ENCODE results near the gene HDAC3.

Gene HDAC3

DNA sequence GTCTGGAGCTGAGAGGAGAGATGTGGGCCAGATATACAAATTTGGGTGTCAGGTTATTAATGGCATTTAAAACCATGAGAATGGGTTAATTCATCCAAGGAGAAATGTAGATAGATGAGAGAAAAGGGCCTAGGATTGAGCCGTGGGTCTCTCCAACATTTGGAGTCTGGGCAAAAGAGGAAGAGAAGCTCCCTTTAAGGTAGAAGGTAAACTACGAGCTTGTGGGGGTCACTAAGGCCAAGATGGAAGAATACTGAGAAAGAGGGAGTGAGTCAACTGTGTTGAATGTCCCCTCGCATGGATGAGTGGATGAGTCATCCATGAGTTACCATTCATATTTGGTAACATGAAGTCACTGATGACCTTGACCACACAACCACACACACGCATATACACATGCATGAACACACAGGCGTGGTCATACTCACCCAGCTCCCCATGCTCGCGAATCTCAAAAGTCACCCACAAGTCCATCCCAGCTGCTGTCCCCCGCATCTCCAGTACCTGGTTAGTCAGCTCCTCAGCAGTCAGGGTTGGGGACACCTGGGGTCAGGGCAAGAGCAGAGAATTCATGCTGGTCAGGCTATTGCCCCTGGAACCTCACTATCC lies 21.4 kb upstream of the HDAC3 start:
- DNase-seq: no peak

DNA sequence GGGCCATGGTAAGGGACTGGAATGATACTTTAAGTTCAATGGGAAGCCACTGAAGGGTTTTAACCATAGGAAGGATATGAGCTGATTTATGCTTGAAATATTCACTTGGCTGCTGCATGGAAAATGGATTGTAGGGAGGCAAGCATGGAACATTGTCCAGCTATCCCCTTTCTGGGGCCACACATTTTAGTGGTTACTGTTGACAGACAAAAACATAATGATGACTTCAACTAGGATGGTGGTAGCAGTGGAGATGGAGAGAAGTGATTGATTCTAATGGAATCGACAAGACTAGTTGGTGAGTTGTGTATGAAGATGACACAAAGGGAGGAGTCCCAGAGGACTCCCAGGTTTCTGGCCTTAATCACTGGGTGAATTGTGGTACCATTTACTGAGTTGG lies 20.8 kb upstream of the HDAC3 start:
- no peak for DNase-seq

DNA sequence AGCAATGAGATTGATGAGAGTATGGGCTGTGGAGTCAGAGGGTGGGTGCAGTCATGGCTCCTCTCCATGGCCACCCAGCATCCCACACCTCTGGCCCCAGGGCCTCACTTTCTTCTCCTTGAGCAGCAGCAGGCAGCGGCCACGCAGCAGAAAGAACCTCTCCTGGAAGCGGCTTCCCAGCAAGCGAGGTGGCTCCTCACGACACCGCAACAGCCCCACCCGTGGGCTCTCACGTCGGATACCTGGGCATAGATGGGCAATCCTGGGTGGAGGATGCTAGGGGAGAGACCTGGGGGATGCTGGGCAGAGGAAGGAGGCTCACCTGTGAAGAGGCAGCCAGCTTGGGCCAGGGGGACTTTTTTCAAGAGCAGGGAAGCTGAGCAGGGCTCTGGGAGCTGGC lies 19.7 kb upstream of the HDAC3 start:
- DNase-seq: no peak

DNA sequence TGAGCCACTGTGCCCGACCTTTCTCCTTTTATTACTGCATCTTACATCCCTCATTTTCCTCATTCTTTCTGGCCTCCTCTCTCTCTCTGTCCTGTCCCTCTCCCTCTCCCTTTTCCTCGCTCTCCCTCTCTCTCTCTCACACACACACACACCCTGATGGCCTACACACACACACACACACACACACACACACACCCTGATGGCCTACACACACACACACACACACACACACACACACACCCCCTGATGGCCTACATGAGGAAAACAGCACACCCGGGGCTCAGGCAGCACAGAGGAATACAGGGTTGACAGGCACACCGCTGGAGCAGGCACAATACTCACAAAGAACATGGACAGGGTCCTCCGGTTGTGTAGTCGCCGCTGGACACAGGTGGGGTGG lies 18.4 kb upstream of the HDAC3 start:
- DNase-seq: no peak

DNA sequence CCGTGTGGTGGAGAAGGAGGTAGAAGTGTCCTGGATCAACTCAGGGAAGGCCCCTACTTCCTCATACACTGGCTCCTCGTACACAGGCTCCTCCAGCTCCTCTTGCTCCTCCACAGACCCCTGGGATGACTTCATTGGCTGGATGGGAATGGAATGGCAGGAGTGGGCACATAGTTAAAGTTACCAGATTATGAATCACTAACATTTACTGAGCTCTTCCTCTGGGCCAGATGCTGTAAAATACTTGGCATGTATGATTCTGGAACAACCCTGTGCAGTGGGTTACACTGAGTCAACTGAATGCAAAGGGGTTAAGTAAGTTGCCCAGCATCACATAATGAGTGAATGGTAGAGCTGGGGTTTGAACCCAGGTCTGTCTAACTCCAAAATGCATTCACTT lies 17.6 kb upstream of the HDAC3 start:
- no peak for DNase-seq

DNA sequence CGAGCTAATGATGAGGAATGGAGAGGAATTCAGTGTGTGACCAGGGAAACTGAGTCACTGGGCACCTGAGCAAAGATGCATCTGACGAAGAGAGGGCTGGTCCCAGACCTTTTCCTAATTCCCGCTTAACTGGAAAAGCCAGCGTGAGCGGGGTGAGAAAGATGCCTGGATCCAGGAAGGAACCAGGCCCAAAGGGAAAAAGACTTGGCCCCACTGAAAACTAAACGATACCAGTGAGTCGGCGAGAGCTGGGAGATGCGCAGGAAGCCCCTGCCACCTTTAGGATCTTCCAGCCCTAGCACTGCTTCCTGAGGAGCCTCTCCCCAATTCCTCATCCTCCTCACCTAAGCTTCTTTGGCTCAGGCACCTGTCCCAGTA lies 15.1 kb upstream of the HDAC3 start:
- DNase-seq: no peak

DNA sequence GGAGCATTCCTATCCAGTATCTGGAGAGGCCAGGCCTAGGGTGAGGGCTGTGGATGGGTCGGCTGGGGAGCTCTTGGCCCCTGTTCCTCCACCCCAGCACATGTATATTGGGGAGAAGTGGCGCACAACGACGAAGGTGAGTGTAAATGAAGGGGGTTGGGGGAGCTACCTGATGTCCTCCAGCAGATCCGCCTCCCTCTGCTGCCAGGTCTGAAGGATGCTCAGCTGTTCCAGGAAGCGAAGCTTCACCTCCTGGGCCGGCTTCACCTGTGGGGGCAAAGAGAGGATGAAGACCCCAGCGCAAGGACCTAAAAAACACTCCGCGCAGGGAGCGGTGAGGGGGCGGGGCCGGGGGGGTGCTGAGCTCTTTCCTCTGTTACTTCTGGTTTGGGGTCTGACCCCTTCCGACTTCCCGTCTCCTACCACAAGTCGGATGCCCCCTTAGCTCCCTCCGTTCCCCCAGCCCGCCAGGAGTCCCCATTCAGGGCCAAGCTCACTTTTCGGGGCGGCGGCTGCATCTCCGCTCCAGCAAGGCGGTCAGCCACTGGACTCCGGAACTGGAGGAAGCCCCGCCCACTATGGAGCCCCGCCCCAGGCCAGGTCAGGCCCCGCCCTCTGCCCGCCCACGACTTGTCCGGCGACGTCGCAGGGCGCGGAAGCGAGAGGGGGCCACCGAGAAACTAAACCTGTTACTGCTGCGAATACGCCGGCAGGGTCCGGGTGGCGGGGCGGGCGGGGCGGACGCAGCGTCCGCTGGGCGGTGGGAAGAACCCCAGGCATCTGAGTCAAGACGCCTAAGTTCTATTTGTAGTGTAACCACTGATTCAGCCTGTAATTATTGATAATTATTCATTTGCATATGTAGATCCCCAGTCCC lies 14.4 kb upstream of the HDAC3 start, which contains the start of gene FCHSD1:
Gene FCHSD1 (minus strand): TSS at position 568 of the 877 bp plus-strand sequence. CDS start 50 bp downstream, at position 518.
- DNase-seq: no peak

DNA sequence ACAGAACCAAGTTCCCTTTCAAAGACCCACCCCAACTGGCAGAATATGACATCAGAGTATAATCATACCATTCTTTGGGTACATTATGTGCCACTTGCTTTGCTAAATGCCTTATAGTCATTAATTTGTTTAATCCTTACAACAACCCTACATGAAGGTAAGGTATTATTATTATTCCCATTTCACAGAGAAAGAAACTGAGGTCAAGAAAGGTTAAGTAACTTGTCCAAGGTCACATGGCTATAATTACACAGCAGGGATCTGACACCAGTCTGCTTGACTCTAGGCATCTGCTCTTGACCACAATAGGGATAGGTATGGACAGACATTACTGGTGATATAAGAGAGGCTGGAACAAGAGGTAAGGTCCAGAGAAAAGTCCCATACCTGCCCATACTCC lies 13.3 kb upstream of the HDAC3 start:
- no peak for DNase-seq

DNA sequence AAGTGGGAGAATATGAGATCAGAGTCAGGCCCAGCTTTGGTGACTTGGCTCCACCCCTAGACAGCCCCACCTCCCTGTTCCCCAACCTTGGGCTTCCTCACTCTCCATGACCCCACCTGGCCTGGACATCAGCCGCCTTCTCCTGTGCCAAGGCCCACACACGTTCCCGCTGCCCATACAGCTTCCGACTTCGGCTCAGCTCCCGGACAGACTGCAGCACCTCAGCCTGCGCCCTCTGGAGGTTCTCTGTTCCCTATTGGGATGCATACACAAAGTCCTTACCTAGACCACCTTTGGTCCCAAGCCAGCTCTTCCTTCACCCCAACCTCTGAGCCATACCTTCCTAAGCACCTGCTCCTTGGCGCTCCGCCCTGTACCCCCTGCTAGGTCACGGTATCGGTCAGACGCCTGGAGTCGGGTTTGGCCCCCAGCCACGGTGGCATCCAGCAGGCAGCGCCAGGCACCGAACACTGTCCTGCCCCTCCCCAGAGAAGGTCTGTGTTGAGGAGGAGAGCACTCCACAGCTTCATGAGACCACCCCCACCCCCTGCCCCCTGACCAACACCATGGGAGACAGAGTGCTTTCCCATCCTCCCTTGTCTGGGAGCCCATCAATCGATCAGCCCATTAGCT lies 12.5 kb upstream of the HDAC3 start:
- DNase-seq: no peak

DNA sequence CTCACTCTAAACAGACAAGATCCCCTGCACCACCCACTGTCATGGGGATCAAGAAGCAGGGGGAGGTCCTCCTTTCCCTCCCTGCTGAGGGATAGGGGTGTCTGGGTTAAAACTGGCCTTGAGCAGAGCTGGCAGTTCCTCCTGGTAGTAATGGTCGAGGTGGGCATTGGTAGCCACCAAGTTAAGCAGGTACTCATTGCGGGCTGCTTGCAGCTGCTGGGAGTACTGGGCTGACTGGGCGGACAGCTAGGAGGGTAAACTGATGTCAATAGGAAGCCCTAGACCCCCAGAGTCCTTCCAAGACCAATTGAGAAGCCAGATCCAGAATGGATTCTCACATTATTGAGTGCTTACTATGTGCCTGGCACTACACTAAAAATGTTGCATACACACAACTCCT lies 11.2 kb upstream of the HDAC3 start:
- no peak for DNase-seq

DNA sequence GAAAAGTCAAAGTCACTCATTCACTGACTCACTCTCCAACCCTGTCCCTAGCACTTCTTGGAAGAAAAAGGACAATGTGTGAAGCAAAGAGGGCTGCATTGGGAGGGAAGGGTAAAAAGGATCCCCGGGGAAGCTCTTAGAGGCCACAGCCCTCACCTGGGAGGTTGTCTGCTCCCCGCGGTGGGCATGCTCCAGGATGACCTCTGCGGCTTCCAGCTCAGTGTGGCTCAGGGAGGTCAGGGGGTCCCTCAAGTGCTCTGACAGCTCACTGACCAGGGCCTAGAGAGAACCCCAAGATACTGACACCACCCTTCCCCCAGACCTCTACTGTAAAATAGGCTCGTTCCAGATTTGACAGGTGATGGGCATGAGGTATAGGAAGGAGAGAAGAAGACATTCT lies 10.6 kb upstream of the HDAC3 start:
- no peak for DNase-seq

DNA sequence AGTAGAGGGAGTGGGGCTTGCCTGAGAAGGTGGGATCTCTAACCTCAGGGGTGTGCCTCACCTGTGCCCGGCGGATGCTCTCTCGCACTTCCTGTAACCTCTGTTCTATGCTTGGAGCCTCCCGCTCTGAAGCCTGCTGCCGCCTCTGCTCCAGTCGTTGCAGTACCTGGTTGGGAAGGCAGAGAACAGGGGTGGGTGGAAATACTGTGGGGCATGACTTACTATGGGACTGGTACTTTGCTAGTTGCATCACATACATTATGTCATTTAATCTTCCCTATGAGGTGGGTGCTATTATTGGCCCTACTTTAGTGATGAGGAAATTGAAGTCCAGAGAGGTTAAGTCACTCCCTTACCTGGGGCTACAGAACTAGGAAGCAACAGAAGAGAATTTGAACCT lies 9.4 kb upstream of the HDAC3 start:
- DNase-seq: no peak

DNA sequence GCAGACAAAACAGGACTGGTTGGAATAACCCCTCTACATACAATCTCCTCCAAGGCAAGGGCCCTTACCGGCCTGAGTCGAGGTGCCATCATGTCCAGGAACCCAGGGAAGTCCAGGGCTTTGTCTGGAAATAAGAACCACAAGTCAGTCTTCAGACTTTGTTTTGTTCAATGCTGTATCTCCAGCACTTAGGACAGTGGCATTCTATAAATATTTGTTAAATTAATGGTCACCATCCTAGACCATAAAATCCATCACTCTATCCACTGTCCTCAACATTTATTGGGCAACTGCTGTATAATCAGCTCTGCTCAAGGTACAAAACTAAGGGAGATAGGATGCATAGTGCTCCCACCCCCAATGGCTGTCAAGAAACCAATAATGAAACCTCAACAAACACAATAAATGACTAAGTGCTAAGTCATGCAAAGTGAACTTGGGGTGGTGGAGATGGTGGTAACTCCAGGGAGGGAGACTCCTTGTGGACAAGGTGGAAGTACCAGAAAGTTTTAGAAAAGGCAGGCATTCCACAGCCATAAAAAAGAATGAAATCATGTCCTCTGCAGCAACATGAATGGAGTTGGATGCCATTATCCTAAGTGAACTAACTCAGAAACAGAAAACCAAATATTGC lies 5.1 kb upstream of the HDAC3 start:
- no peak for DNase-seq

DNA sequence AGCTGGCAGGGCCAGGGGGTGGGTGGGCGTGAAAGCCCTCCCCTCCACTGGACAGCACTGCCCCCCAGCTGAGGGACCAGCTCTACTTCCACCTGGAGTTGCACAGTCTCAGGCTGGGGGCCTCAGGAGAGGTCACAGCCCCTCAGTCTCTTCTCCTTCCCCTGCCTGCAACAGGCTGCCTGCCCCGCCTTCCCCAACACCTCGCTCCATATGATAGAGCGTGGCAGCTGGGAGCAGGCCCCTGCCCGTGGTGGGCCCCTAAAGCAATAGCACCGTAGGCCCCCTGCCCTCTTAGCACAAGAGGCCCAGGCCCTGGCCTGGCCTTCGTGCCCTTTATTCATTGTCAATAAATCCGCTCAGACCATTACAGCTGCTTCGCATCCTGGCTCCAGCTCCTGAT lies 4.0 kb upstream of the HDAC3 start:
- no peak for DNase-seq

DNA sequence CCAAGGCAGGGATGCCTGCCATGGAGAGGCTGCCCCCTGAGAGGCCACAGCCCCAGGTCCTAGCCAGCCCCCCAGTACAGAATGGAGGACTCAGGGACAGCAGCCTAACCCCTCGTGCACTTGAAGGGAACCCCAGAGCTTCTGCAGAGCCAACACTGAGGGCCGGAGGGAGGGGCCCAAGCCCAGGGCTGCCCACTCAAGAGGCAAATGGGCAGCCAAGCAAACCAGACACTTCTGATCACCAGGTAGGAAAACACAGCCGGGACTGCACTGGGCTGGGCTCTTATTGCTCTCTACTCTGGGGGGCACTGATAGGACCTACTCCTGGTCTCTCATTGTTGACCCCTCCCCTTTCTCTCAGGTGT lies 3.4 kb upstream of the HDAC3 start:
- no peak for DNase-seq

DNA sequence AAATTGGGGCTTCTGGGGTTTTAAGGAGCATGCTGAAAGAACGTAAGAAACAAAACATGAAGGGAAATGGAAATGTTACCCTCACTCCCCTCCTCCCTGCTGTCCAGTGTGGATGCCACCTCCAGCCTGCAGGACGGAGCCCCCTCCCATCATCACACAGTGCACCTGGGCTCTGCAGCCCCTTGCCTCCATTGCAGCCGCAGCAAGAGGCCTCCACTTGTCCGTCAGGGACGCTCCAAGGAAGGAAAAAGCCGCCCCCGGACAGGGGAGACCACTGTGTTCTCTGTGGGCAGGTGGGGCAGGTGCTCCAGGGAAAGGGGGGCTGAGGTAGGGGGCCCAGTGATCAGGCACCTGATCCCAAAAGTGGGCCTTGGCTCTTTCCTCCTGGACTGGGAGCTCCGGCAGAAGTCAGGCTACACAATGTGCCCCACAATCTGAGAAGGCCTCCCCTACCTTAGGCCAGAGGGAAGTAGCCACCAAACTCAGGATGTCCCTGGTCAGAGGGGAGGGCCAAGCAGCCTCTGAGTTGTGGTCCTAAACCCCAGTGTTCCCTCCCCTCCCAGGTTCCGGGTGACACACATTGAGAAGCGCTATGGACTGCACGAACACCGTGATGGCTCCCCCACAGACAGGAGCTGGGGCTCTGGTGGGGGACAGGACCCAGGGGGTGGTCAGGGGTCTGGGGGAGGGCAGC lies 2.9 kb upstream of the HDAC3 start:
- no peak for DNase-seq

DNA sequence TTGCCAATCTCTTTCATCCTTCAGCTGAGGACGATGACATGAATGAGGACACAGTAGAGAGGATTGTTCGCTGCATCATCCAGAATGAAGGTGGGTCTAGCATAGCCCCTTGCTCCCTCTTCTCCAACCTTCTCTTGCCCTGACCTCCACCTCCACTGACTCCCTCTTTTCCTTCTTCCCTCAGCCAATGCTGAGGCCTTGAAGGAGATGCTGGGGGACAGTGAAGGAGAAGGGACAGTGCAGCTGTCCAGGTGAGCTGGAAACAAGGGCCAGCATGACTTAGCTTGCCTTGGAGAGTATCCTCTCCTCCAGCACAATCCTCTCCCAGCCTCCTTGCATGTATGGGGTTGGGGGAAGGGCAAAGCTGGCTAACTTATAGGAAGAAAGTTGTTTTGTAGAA lies 2.1 kb upstream of the HDAC3 start:
- DNase-seq: no peak

DNA sequence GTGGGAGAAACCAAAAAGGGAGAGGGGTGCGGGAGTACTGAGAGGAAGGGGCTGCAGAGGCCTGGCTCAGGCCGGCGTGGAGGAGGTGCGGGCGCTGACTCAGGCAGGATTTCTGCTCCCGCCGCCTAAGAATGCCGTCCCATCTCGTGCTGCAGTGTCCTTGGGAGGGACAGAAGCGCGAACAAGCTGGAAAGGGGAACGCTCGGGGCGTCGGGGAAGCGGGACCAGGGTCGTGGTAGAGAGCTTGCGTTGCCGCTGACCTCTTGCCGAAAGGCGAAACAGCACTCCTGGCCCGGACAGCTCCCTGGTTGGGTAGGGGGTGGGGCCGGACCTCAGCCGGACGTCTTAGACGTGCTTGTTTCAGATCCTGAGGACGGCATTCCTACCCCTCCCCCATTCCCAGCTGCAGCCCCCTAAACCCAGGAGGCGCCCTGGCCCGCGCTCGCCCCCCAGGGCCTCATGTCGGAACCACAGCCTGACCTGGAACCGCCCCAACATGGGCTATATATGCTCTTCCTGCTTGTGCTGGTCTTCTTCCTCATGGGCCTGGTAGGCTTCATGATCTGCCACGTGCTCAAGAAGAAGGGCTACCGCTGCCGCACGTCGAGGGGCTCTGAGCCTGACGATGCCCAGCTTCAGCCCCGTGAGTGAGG lies 1.2 kb upstream of the HDAC3 start:
- no peak for DNase-seq

DNA sequence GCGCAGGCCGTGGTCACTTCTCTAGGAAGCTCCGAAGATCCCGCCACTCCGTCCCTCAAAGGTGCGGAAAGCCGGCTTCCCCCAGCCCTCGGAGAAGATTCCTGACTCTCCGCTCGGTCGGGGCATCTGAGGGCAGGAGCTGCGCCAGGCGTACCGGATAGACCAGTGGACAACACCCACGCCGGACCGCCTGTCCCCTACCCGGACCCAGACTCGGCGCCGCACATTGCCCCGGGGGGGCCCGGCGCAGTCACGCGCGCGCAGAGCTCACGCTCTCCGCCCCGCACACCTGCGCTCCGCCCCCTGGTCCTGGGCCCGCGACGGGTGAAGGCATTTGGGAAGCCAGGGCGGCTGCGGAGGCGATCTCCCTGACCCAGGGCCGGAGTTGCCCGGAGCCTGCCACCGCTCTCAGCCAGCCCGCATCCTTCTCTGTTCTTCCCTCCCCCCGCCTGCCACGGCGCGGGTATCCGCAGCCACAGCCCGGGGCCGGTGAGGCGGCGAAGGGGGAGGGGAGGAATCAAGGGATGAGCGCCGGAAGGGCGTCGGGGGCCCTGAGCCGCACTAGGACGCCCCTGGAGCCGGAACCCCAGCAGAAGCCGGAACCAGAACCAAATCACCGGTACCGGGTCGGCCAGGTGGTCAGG lies 596 bp upstream of the HDAC3 start:
- no peak for DNase-seq

DNA sequence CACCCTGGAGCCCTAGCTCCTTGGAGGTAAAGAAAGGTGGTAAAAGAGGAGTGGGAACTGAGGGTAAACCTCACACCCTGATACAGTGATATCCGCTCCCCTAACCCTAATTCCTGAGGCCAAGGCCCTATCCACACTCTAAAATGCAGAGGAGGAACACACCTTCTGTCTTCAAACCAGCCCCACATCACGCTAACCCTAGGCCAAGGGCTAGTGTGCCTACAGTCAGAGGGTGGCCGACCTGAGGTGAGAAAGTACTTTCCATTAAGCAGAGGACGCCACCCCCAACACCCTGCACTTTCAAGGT lies 590 bp downstream of the HDAC3 start:
- no peak for DNase-seq

DNA sequence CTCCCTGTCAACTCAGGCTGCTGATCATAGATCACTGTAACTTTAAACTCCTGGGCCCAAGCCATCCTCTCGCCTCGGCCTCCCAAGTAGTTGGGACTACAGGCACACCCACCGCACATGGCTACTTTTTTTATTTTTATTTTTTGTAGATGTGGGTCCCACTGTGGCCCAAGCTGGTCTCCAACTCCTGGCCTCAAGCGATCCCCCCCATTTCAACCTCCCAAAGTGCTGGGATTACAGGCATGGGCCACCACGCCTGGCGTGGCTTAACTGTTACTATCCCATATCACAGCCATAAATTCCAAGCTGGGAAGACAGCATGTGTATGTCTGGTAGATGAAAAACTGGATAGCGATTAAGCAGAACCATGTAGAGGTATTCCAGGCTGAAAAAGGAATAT lies 1.0 kb downstream of the HDAC3 start:
- no peak for DNase-seq

DNA sequence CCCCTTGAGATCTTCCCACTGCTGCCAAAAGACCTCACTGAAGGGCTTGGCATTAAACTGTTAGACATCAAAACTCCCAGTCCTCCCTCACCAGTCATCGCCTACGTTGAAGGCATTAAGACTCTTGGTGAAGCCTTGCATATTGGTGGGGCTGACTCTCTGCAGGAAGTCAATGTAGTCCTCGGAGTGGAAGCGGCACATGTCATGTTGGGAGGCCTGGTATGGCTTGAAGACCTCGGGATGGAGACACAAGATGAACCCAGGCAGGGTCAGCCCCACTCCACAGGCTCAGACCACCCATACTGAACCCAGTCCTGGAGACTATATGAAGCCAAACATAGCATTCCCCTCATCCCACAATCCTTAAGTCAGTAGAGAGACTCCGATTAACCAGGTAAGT lies 1.9 kb downstream of the HDAC3 start:
- no peak for DNase-seq

All from NCI-H1048 (cell line).